Measurements from ENCODE around the gene SPNS2.

SPNS2 gene

DNA sequence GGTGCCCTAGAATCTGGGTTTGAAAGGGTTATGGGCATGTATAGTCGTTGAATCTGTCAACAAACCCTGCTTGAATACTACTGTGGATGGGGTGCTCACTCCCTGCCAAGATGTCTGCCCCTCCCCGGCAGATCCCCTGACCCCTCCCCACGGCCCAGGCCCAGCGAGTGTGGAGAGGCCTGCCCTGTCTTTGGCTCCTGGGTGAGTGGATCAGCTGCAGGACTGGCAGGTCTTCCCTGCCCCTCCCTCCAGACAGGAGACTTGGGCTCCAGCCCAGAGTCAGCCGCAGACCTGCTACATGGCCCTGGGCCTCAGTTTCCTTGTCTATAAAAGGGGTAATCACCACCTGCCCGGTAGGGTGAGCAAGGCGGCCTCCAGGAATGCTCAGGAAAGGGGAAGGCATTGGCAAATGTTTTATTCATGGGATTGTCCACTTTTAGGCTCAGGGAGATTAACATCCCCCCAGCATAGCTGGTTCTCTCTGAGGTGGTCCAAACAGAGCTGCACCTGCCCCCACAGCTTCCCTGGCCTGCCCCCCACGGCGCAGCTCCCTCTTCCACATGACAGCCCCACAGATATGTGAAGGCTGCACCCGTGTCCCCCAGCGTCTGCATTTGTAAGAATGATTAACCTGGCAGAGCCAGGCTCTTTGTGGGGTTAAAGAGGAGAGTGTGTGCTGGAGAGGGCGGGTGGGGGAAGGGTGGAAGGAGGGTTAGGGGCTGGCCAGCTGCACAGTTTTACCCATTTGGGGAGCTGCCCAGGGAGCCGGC is 18.5 kb upstream of the SPNS2 start:
- in situ Hi-C loops (cut with MboI; ENCODE audit: low sequenced_read_pairs) = no loop called here

DNA sequence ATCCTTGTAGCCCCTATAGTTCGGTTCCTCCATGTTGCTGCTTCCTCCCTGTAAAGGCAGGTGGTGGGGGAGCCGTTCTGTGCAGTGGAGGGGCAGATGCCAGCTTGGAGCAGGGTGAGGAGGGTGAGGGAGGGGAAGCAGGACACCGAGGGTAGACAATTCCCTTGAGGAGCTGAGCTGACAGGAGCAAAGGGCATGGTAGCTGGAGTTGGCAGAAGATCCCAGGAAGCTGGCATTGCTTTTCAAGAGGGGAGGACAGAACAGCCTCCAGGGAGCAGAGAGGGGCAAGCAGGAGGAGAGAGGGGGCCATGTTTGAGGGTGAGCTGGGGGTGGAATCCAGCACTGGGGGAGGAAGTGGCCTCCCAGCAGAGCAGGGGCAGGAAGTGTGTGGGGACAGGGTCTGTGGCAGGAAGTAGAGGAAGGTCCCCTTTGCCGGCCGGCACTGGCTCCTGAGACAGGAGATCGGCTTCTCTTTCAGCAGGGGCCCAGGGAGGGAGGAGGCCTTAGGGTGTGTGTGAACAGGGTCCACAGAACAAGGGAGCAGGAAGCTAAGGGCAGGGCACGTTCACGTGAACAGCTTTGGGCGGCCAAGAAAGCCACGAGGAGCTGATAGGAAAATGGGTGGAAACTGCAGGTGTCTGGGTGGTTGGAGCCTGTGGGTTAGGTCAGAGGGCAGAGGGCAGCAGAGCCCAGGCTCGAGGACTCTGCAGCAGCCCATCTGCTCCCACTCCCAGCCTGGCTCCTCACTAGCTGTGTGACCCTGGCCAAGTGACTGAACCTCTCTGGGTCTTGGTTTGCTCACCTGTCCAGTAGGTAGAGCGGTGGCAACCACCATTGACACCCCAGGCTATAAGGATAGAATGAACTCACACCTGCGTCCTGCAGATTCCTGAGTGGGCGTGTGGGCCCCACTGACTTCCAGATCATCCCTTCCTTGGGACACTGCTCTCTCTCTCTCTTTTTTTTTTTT is 17.5 kb upstream of the SPNS2 start:
- in situ Hi-C loops (cut with MboI; ENCODE audit: low sequenced_read_pairs) = no loop called here

DNA sequence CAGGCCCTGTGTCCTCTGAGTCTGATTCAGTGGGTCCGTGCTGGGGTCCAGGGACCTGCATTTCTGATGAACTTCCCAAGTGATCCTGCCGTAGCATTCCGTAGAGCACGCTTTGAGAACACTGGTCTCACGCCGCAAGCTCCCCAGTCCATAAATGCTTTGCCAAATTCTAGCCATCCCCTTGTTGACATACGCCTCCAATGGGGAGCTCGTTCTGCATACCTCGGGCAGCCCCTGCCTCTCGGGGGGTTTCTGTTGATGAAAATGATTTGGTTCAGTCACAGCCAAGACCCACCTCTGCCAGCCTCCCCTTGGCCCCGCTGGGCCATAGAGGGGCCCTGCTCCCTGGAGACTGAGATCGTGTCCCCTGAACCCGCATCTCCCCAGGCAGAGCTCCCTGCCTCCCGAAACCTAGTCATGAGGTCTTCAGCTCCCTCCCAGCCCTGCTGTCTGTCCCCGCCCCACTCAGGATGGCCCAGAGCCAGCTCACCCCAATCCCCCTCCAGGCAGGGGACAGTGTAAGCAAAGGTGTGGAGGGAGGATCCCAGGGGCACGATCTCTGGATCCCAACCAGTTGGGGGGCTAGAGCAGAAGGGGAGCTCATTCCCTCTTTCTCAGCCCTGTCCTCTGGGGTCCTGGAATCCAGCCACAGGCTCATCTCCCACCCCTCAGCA is 16.2 kb upstream of the SPNS2 start:
- in situ Hi-C loops (cut with MboI; ENCODE audit: low sequenced_read_pairs) = no loop called here

DNA sequence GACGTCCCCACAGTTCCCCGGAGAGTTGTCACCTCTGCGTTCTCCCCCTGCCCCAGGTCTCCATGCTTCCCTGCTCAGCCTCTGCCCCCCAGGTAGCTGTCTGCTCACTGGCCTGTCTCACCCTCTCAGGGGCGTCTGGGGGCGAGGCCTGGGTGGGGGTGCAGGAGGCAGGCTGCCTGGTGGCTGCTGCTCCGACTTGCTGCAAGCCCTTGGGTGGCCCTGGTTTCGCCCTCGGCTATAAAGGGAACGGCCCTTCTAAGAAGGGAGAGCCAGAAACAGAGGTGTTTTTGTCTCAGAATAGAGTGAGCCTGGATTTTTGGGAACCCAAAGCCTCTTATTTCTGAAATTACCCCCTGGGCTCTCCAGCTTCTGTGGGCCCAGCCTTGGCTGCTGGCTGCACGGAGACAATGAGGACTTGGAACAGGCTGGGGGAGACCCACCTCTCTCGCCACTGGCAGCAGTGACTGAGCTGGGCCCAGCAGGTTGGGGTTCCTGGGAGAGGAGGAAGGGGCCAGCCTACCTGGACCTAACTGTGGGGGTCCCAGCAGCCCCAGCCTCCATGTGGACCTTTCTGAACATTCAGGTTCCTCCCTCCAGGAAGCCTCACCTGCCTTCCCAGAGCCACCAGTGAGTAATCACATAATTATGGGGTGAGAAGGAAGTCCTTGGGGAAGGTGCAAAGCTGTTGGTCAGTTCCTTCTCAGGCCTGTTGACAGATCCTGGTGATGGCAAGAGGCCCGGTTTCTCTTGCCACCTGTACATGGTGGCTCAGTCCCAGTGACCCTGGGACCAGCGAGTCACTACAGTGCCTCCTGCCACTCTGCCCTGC is 15.5 kb upstream of the SPNS2 start:
- in situ Hi-C loops (cut with MboI; ENCODE audit: low sequenced_read_pairs) = no loop called here

DNA sequence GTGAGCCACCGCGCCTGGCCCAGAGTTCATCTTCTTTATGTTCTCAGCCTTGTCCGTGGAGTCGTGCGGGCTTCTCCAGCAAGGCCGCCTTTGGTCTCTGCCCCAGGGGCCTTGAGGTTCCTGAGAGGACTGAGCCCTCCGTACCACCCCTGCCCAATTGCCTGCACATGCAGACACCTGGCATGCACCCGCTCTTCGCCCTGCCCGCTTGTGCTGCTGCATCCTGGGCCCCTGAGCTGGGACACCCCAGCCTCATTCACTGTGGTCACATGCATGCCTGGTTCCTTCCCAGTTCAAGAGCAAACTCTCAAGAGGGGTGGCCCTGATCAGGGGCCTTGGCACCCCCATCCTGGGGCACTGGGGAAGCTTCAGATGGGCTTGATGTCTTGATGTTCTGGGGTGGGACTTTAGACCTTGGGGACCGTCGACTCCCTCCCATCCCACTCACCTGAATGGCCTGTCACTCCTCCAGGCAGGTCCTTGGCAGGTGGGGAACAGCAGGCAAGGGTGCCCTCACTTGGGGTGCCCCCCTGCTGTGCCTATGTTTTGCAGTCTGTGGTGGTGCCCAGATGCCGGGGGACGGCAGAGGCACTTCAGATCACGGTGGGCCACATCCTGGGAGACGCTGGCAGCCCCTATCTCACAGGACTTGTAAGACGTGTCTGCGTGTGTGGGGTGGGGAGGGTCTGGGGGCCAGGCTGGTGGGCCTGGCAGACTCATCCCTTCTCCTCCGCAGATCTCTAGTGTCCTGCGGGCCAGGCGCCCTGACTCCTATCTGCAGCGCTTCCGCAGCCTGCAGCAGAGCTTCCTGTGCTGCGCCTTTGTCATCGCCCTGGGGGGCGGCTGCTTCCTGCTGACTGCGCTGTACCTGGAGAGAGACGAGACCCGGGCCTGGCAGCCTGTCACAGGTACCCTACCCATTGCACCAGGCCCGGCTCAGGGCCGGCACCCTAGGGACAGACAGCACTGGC is 12.7 kb upstream of the SPNS2 start:
- in situ Hi-C loops (cut with MboI; ENCODE audit: low sequenced_read_pairs) = no loop called here

DNA sequence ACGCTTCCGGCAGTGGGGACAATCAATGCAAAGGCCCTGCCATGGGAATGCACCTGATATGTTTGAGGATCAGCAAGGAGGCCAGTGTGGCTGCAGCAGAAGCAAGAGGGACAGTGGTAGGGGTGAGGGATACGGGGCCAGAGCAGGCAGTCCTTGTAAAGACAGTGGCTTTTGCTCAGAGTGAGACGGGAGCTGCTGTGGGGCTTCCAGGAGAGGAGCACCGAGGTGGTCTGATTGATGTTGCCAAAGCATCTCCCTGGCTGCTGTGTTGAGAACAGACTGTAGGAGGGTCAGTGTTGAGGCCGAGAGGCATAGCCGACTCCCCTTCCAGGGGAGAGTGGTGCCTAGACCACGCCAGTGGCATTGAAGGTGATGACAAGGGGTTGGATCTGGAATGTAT is 11.4 kb upstream of the SPNS2 start:
- in situ Hi-C loops (cut with MboI; ENCODE audit: low sequenced_read_pairs) = no loop called here

DNA sequence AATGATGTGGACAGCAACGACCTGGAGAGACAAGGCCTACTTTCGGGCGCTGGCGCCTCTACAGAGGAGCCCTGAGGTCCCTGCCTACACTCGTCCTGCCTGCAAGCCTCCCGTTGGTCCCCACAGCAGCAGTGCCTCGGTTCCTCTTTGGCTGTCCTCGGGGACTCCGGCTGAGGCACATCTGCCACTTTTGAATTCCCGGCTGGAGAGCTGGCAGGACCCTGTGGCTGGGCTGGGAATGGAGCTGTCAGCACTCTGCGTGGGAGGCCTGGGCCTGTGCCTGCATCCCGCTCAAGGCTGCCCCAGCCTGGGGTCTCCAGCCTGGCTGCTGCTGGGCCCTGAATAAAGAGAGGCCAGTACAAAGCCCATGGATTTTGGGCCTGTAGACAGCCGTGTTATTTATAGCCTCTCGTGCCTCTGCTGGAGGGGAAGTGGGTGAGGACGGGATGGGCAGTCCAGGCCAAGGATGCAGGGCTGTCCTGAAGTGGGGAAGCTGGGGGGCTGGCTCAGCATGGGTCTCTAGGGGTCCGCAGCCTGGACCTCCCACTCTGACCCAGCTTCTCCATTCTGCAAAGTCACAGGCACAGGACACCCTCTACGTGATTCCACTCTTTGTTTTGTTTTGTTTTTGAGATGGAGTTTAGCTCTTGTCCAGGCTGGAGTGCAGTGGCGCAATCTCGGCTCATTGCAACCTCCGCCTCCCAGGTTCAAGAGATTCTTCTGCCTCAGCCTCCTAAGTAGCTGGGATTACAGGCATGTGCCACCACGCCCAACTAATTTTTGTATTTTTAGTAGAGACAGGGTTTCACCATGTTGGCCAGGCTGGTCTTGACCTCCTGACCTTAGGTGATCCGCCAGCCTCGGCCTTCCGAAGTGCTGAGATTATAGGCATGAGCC is 10.6 kb upstream of the SPNS2 start:
- in situ Hi-C loops (cut with MboI; ENCODE audit: low sequenced_read_pairs) = no loop called here

DNA sequence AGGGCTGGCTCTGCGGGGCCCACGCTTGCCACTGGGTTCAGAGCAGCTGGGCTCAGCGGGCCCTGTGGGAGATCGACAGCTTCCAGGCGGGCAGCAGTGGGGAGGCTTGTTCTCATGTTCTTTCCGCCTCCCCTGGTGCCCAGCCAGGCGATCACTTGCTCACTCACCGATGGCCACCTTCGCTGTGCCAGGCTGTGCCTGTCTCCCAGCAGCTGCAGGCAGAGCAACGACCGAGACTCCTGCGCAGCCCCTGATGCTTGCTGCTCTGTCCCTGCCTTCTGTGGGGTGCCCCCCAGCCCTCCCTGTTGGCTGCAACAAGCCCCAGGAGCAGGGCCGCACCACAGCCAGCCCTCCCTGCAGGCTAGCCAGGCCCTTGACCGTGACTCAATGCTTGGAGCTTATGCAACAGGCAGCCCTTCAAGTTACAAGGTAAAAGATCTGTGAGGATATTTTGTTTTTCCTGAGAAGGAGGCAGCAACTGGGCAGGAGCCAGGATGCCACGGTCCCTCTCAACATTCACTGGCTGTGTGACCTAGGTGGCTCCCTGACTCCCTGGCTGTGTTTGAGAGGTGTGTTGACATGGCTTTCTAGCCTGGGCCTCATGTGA is 9.6 kb upstream of the SPNS2 start:
- in situ Hi-C loops (cut with MboI; ENCODE audit: low sequenced_read_pairs) = no loop called here

DNA sequence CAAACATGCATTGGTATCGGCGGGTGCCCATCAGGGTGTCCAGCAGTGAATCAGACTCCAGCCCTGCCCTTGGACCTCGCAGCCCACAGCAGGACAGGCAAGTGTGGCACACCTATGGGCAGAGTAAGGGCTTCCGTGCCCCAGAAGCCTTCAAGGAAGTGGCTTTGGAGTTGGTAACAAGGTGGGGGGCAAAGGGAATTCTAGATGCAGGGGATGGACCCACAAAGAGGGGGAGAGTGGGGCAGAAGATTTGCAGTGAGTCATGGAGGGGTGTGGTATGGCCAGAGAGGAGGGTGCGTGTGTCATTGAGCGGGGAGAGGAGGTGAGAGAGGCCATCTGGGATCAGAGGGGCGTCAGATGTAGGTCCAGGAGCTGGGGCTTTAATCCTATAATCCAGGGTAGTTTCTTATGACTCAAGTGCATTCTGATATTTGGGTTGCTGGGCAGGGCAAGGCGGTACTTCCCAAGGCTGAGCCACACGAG is 8.5 kb upstream of the SPNS2 start:
- in situ Hi-C loops (cut with MboI; ENCODE audit: low sequenced_read_pairs) = no loop called here

DNA sequence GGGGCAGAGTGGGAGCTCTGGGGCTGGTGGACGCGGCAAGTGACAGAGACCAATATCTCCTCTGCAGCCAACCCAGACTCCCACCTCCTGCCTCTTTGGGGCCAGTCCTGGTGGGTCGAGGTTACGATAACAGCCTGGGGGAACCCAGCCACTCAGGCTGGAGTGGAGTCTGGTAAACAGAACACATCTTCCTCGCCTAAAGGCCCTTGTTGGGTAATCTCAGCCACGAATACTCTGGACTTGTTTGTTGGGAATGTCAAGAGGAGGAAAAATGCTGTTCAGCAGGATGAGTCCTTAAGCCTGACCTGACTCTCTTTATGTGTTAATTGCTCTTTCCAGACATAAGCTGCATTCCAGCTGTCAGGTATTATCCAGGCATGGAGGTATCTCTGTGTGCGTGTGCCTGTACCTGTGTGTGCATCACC is 8.0 kb upstream of the SPNS2 start:
- in situ Hi-C loops (cut with MboI; ENCODE audit: low sequenced_read_pairs) = no loop called here

DNA sequence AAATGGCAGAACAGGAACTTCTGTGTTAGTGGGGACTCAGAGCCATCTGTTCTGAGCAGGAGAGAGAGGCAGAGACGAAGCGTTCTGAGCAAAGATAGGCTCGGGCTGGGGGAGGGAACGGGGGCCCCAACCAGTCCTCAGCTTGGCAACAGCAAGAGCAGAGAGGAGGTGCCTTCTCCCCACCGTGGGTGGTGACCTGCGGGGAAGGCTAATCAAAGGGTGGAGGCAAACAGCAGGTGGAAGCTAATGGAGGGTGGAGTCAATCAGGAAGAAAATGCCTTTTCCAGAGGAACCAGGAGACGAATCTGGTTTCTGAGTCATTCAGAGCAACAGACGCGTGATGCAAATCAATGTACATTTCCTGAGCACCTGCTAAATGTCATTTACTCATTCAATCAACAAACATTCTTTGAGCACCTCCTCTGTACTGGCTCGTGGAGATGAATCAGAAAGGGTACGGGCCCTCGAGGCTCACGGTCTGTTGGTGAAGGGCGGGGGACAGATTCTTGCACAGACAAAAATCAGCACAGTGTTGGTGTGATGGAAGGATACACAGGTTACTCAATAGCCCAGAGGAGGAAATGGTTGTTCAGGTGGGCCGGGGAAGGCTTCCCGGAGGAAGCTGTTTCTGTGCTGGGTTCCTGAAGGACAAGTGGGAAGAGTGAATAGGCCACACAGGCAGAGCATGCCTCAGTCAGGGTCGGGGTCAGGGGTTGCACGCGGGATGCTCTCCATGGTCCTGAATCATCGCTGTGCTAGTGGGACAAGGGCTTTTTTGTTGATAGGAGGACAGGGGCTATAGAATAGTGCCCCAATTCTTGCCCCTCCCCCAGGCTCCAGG is 5.7 kb upstream of the SPNS2 start:
- in situ Hi-C loops (cut with MboI; ENCODE audit: low sequenced_read_pairs) = no loop called here

DNA sequence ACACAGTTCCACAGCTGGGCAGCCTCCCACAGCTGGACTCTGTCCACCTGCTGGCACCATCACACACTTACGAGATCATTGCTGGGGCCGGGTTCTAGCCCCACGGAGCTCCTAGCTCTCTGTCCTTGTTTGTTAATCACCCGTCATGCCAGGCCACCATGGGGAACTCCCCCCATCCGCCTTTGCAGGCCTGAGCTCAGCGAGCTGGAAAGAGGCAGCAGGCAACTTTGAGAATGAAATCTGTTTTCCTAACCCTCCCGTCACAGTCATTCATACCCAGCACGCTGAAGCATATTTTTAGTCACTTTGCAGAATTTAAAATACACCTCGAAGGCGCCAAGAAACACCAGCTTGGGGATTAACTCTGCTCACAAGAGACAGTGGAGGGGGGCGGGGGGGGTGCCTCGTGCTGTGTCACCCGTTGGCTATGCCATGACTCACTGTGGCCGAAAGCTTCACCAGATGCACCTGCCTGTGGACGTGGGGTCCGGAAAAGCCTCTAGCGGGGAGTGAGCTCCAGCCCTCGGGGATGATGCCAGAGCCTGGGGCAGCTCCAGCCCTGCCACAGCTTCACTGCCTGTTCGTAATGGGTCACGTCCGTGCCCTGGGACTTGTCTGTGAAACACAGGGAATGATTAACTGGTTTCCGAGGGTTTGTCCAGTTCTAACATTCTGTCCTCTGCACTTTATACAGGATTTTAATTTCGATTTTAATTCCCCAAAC is 1.4 kb upstream of the SPNS2 start:
- in situ Hi-C loops (cut with MboI; ENCODE audit: low sequenced_read_pairs) = no loop called here

DNA sequence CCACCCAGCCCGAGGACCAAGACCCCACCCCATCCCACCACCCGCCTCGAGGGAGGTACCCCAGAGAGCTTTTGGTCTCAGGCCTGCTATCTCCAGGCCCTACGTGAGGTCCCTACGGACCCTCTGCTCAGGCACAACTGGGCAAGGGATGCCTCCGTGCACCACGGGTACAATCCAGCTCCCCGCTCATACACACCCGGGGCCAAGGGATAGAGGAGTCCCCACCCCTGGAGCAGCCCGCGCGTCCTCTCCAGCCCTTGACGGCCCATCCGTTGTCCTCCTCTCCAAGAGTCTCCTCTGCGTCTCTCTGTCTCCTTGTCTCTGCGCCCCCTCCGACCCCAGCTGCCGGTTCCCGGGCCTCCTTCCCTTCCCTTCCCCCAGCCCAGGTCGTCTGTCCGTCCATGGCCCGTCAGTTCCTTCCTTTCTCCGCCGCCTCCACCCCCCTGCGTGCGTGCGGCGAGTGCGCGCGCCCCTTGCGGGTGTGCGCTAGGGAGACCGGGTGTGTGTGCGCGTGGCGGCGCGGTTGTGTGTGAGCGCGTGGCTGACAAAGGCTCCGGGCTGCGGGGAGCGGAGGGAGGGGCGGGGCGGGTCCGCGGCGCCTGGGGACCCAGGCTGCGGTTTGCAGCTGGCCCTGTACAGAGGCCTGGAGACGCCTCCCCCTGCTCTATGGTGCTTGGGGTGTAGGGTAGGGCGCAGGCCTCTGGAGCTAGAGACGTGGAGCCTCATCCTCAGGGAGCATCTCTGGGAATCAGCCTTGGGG is 930 bp downstream of the SPNS2 start:
- in situ Hi-C loops (cut with MboI; ENCODE audit: low sequenced_read_pairs) = no loop called here

DNA sequence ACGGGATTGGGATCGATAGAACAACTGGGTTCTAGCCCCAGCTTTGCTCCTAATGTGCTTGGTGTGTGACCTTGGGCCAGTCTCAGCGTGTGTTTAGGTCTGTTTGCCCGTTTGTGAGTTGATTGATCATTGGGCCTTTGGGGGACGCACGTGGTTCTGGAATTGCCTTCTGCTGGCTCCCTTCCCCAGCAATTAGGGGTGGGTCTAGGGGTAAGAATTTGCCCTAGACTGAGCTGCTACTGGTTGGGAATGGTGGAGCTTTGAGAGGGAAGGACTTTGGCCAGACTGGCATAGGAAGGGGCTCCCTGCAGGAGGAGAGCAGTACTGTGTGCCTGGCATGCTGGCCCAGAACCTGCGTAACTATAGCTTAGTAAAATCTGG is 1.5 kb downstream of the SPNS2 start:
- in situ Hi-C loops (cut with MboI; ENCODE audit: low sequenced_read_pairs) = no loop called here

DNA sequence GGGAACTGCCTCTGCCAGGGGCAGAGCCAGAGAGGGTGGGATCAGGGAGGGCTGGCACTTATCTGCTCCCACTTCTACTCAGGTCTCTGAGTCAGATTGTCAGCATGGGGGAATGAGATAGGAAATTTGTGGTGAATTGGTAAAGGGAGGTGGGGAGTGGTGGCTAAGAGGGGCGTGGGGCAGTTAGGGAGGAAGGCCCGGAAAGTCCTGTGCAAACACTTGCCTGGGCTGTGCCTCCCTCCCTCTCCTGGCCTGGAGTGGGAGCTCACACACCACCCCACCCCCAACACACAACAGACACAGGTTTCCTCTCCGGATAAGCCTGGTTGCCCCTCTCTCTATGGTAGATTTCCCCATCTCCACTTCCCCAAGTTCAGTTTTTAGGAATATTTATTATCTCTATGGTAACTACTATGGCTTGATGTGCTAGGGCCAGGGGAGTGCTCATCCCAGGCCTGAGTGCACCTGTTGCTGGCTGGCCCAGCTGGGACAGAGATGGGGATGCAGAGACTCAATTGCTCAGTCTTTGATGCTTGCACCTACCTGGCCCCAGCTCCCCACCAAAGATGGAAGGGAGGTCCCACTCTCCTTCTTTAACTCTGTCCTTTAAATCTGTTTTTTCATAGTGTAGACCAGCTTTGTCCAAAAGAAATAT is 2.7 kb downstream of the SPNS2 start:
- in situ Hi-C loops (cut with MboI; ENCODE audit: low sequenced_read_pairs) = no loop called here

All from HL-60/S4 treated with retinoic acid at 250 ng/mL for 4 days and 3 days (cell line).